Activated naive CD4-positive, alpha-beta T cell treated with anti-CD3 and anti-CD28 coated beads, Interleukin-2, amount 10 ng/mL, durations not matched to agents 7 days and 5 days (primary cell): ENCODE results near the gene MMRN1.

Experiments used
- CTCF ChIA-PET: fragments of 350-600 bp; sonication (Branson Sonifier 250); formaldehyde crosslinking; loops from one replicate; lab custom pipeline; 2021; ENCODE audit warnings: antibody characterized with exemption; lab: Charles Lee
- DNase-seq: peaks from one replicate; pipeline ENCODE4 v3.0.0-alpha.2; 2020
- H3K27ac Mint-ChIP-seq: one replicate; pipeline ENCODE4 v1.8.0; 2021; ENCODE audit warnings: mild to moderate bottlenecking, moderate library complexity, mixed read lengths
- H3K27me3 Mint-ChIP-seq: one replicate; pipeline ENCODE4 v1.8.0; 2021; ENCODE audit warnings: mild to moderate bottlenecking, mixed read lengths
- H3K36me3 Mint-ChIP-seq: one replicate; pipeline ENCODE4 v1.8.0; 2021; ENCODE audit warnings: mixed read lengths
- H3K4me1 Mint-ChIP-seq: one replicate; pipeline ENCODE4 v1.8.0; 2021; ENCODE audit warnings: mixed read lengths
- H3K4me3 Mint-ChIP-seq: one replicate; pipeline ENCODE4 v1.8.0; 2021; ENCODE audit warnings: mild to moderate bottlenecking, moderate library complexity, mixed read lengths
- H3K9me3 Mint-ChIP-seq: one replicate; pipeline ENCODE4 v1.8.0; 2021; ENCODE audit warnings: mixed read lengths

The MMRN1 gene, protein sequence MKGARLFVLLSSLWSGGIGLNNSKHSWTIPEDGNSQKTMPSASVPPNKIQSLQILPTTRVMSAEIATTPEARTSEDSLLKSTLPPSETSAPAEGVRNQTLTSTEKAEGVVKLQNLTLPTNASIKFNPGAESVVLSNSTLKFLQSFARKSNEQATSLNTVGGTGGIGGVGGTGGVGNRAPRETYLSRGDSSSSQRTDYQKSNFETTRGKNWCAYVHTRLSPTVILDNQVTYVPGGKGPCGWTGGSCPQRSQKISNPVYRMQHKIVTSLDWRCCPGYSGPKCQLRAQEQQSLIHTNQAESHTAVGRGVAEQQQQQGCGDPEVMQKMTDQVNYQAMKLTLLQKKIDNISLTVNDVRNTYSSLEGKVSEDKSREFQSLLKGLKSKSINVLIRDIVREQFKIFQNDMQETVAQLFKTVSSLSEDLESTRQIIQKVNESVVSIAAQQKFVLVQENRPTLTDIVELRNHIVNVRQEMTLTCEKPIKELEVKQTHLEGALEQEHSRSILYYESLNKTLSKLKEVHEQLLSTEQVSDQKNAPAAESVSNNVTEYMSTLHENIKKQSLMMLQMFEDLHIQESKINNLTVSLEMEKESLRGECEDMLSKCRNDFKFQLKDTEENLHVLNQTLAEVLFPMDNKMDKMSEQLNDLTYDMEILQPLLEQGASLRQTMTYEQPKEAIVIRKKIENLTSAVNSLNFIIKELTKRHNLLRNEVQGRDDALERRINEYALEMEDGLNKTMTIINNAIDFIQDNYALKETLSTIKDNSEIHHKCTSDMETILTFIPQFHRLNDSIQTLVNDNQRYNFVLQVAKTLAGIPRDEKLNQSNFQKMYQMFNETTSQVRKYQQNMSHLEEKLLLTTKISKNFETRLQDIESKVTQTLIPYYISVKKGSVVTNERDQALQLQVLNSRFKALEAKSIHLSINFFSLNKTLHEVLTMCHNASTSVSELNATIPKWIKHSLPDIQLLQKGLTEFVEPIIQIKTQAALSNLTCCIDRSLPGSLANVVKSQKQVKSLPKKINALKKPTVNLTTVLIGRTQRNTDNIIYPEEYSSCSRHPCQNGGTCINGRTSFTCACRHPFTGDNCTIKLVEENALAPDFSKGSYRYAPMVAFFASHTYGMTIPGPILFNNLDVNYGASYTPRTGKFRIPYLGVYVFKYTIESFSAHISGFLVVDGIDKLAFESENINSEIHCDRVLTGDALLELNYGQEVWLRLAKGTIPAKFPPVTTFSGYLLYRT

DNA sequence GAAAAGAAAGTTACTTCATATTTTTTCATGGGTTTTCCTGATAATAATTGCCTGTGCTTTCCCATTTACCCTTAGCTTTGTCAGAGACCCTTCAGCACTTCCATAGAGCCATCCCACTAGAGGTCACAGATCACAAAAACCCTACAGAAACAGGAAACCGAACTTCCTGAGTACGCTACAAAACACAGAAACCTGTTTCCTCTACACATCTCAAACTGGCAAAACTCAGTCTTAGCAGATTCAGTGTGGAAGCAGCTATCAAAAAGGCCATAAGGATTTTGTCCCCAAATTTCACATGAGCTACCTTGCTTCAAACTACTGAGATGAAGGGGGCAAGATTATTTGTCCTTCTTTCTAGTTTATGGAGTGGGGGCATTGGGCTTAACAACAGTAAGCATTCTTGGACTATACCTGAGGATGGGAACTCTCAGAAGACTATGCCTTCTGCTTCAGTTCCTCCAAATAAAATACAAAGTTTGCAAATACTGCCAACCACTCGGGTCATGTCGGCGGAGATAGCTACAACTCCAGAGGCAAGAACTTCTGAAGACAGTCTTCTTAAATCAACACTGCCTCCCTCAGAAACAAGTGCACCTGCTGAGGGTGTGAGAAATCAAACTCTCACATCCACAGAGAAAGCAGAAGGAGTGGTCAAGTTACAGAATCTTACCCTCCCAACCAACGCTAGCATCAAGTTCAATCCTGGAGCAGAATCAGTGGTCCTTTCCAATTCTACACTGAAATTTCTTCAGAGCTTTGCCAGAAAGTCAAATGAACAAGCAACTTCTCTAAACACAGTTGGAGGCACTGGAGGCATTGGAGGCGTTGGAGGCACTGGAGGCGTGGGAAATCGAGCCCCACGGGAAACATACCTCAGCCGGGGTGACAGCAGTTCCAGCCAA lies at the start of gene MMRN1:
MMRN1 (plus strand) TSS at position 206 of the 902 bp plus-strand sequence; CDS start at position 324, 118 bp downstream.
- peak within 1 kb of the TSS; percentile 57 for H3K4me3 Mint-ChIP-seq
- peaks cover 4% of the 10 kb centered on the region for H3K27me3 Mint-ChIP-seq
- peak; percentile 21 for DNase-seq
- H3K4me1 Mint-ChIP-seq, result peaks cover 26% of the 10 kb centered on the region
- CTCF ChIA-PET, result interaction anchor here (0.7 to 1.1 kb wide), 4 partner anchors 26 to 668 kb away, joined by 3 read pairs; no protein-coding TSS in a partner anchor
- H3K36me3 Mint-ChIP-seq, result peaks cover 4% of the 10 kb centered on the region
- no peaks in the 10 kb centered on the region for H3K9me3 Mint-ChIP-seq
- H3K27ac Mint-ChIP-seq, result peak within 1 kb of the TSS; percentile 58

DNA sequence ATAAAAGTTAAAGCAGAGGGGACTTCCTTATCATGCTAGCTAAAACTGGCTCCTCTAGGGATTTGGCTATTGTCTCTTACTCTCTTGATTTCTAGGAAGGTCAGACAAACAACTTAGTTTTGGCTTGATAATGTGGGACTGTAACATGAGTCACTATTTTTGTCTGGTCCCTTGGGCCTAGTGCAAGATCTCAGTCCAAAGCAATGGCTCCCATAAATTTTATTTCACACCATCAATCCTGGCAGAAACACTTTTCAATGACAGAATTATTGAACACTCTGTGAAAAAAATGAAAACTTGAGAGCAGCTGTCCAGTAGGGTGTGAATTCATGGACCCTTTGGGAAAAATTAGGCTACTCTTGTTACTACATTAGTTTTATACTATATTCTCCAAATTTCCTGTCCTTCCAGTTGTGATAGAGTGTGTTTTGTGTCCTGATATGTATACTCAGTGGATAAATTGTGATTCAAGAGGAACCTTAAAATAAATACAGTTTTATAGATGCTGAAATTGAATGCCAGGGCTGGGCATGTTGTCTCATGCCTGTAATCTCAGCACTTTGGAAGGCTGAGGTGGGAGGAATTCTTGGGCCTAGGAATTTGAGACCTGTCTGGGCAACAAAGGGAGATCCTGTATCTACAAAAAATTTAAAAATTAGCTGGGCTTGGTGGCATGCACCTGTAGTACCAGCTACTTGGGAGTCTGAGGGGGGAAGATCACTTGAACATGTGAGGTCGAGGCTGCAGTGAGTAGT lies 46.9 kb upstream of the MMRN1 start:
- no peaks in the 10 kb centered on the region for H3K4me1 Mint-ChIP-seq
- peaks cover 13% of the 10 kb centered on the region for H3K27me3 Mint-ChIP-seq
- no peak overlapping the region for H3K4me3 Mint-ChIP-seq
- peaks cover 21% of the 10 kb centered on the region for H3K9me3 Mint-ChIP-seq
- CTCF ChIA-PET, result no interaction called here
- H3K27ac Mint-ChIP-seq, result no peak overlapping the region
- peaks cover 3% of the 10 kb centered on the region for H3K36me3 Mint-ChIP-seq
- DNase-seq, result no peak

DNA sequence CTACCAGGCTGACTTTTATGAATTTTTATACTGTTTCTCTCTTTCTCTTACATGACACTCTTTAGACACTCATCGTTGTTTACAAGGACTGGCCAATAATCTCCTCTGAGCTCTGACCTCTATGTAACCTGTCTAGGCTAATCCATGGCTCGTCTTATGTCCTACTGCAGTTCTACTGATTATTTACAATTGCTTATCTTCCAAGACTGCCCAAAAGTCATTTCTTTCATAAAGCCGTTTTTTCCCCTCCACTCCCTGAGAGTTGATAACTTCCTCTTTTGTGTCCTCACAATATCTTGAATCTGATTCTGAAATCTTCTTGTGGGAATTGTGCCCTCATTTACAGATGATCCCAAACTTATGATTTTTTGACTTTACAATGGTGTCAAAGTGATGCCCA lies 39.4 kb upstream of the MMRN1 start:
- no peak for DNase-seq
- H3K4me1 Mint-ChIP-seq, result no peaks in the 10 kb centered on the region
- CTCF ChIA-PET, result no interaction called here
- H3K36me3 Mint-ChIP-seq, result no peaks in the 10 kb centered on the region
- no peak overlapping the region for H3K4me3 Mint-ChIP-seq
- peaks cover 24% of the 10 kb centered on the region for H3K27me3 Mint-ChIP-seq
- peaks cover 10% of the 10 kb centered on the region for H3K9me3 Mint-ChIP-seq
- H3K27ac Mint-ChIP-seq, result no peak overlapping the region

DNA sequence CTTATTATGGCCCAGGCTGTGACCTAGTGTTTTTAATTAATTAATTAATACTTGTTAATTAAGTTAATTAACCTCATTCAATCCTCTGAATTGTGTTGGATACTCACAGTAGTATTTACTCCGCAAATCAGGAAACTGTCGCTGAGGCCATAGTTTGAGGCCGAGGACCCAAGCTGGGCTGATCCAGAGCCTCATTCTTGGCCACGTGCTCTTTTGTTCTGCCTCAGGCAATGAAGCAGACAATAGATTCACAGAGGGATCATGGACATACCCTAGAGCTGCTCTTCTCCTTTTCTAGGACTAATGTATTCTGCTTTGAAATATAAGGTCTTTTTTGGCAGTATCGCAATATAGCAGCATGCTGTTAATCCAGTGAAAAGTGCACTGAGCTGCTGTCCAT lies 33.7 kb upstream of the MMRN1 start:
- H3K27ac Mint-ChIP-seq, result no peak overlapping the region
- no peaks in the 10 kb centered on the region for H3K9me3 Mint-ChIP-seq
- no peaks in the 10 kb centered on the region for H3K36me3 Mint-ChIP-seq
- peaks cover 25% of the 10 kb centered on the region for H3K27me3 Mint-ChIP-seq
- no peaks in the 10 kb centered on the region for H3K4me1 Mint-ChIP-seq
- CTCF ChIA-PET, result interaction anchor here (1.2 kb wide), 1 partner anchor 375 kb away, joined by 4 read pairs; no protein-coding TSS in a partner anchor
- H3K4me3 Mint-ChIP-seq, result no peak overlapping the region
- no peak for DNase-seq

DNA sequence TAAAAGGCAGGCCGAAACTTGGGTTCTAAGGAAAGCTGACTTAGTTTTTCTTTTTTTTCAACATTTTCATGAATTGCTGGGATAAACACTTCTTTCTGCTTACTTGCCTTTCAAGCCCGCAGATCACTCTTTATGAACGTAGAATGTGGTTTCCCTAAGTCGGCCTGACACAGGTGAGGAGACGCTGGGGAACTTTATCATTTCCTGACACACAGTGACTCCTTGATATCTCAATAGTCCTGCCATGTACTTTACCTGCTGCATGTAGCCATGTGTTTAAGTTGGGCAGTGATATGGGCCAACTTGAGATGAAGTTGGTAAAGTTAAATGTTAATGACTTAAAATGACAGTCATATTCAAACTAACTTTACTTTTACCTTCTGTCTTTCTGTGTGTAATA lies 31.1 kb upstream of the MMRN1 start:
- Mint-ChIP-seq H3K4me3 (no peak overlapping the region), H3K9me3 (no peaks in the 10 kb centered on the region), H3K27me3 (peaks cover 16% of the 10 kb centered on the region), H3K36me3 (no peaks in the 10 kb centered on the region), H3K4me1 (no peaks in the 10 kb centered on the region), H3K27ac (no peak overlapping the region)
- CTCF ChIA-PET, result no interaction called here
- DNase-seq, result no peak

DNA sequence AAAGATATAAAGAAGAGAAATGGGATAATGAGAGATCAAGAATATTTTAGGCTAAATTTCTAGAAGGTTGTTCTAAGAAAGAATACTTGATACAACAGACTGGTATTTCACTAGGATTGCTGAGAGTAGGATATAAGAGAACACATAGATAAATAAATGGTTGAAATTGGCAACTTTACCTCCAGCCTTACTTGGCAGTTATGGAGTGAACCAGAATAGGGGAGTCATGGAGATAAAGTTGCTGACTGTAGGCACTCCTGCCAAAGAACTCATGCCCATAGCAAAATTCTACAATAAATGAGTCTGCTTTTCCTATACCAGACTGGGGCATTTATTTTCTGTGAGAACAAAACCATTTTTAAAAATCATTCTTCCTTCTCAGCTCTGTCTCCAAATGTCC lies 26.4 kb upstream of the MMRN1 start:
- no peaks in the 10 kb centered on the region for H3K36me3 Mint-ChIP-seq
- no peak for DNase-seq
- H3K4me1 Mint-ChIP-seq, result no peaks in the 10 kb centered on the region
- H3K27ac Mint-ChIP-seq, result no peak overlapping the region
- peaks cover 3% of the 10 kb centered on the region for H3K27me3 Mint-ChIP-seq
- CTCF ChIA-PET, result interaction anchor here (0.8 to 1.7 kb wide), 5 partner anchors 22 to 271 kb away, joined by 3 to 5 read pairs (median 4); no protein-coding TSS in a partner anchor
- H3K4me3 Mint-ChIP-seq, result no peak overlapping the region
- H3K9me3 Mint-ChIP-seq, result no peaks in the 10 kb centered on the region

DNA sequence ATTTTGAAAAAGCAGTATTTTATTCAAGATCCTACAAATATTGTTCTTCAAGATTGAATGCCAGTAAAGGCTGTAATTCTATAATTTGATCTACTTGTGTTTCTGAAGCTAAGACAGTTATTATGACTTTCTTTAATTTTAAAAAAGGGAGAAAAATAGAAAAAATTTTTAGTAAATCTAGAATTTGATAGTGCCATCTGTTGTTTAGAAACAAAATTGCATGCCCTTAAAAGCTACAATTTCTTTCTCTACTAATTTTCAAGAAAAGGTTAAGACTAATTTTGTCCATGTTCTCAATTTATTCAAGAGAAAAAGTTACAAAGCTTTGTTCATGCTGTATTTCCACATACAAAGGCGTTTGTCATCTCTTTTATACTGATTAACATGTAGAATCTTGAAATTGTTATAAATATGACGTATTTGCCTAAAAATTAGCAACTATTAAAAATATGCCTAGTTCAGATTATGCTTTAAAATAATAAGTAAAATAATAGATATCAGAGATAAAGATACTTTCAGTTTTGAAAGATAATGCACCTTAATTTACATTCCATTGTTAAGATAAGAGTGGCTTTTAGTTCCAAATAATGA lies 25.6 kb upstream of the MMRN1 start:
- CTCF ChIA-PET, result interaction anchor here (0.7 to 1.7 kb wide), 7 partner anchors 23 to 705 kb away, joined by 3 to 5 read pairs (median 3); partner anchors contain the start of gene MMRN1
- Mint-ChIP-seq H3K9me3 (no peaks in the 10 kb centered on the region), H3K36me3 (no peaks in the 10 kb centered on the region), H3K27ac (no peak overlapping the region), H3K4me3 (no peak overlapping the region), H3K27me3 (no peaks in the 10 kb centered on the region), H3K4me1 (no peaks in the 10 kb centered on the region)
- no peak for DNase-seq

DNA sequence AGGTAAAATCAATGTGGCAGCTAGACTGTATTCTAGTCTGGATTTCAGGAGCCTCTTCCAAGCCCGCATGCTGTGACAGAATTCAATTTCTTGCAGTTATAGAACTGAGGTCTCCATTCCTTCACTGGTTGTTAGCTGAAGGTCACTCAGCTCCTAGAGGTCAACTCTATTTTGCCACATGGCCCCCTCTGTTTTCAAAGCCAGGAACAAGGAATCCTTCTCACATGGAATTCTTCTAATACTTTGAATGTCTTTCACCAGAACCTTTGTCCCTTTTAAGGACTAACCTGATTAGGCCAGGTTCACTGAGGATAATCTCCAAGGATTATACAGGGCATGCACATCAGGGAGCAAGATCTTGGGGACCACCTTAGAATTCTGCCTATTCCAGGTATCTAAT lies 23.4 kb upstream of the MMRN1 start:
- Mint-ChIP-seq H3K9me3 (no peaks in the 10 kb centered on the region), H3K27me3 (no peaks in the 10 kb centered on the region), H3K36me3 (no peaks in the 10 kb centered on the region), H3K4me1 (no peaks in the 10 kb centered on the region), H3K27ac (no peak overlapping the region), H3K4me3 (no peak overlapping the region)
- CTCF ChIA-PET, result interaction anchor here (1.0 kb wide), 1 partner anchor 8 kb away, joined by 3 read pairs; no protein-coding TSS in a partner anchor
- DNase-seq, result no peak

DNA sequence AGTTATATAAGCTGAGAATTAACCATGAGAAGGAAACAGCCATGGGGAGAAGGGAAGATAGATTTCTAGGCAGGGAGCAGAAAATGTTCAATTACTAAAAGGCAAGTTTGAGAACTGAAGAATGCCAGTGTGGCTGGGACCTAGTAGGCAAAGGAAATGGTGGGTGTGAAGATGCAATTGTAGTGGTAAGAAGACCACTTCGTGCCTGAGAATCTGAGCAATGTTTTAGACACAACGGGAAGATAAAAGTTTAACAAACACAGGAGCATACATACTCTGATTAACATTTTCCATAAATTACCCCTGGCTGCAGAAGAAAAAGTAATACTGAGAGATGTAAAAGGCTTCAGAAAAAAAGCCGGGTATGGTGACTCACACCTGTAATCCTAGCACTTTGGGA lies 18.1 kb upstream of the MMRN1 start:
- CTCF ChIA-PET, result interaction anchor here (0.6 kb wide), 1 partner anchor 197 kb away, joined by 3 read pairs; no protein-coding TSS in a partner anchor
- no peak overlapping the region for H3K27ac Mint-ChIP-seq
- no peaks in the 10 kb centered on the region for H3K9me3 Mint-ChIP-seq

DNA sequence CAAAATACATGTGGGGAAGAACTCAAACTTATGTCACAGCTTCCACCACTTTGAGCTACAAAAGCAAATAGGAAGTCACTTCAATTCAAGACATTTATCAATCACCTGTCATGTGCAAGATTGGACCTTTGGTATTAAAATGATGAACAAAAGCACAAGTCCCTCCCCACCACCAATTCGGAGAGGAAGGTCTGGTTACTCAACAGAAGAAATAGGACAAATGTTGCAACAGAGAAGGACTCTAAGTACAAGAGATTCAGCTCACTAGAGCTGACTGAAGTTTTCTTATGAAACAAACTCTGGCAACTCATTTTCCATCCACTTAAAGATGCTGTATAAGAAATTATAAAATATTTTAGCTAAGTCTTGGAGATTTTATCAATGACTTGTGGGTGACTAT lies 16.0 kb upstream of the MMRN1 start:
- Mint-ChIP-seq H3K9me3 (no peaks in the 10 kb centered on the region), H3K36me3 (no peaks in the 10 kb centered on the region), H3K4me1 (no peaks in the 10 kb centered on the region), H3K27ac (no peak overlapping the region), H3K27me3 (peaks cover 3% of the 10 kb centered on the region), H3K4me3 (no peak overlapping the region)
- no peak for DNase-seq
- CTCF ChIA-PET, result interaction anchor here (0.7 to 1.0 kb wide), 2 partner anchors 12 to 22 kb away, joined by 4 read pairs; no protein-coding TSS in a partner anchor

More for the DNA sequence above, 18.1 kb upstream of the MMRN1 start:
- Mint-ChIP-seq H3K27me3 (no peaks in the 10 kb centered on the region), H3K4me1 (no peaks in the 10 kb centered on the region), H3K36me3 (no peaks in the 10 kb centered on the region), H3K4me3 (no peak overlapping the region)
- no peak for DNase-seq

DNA sequence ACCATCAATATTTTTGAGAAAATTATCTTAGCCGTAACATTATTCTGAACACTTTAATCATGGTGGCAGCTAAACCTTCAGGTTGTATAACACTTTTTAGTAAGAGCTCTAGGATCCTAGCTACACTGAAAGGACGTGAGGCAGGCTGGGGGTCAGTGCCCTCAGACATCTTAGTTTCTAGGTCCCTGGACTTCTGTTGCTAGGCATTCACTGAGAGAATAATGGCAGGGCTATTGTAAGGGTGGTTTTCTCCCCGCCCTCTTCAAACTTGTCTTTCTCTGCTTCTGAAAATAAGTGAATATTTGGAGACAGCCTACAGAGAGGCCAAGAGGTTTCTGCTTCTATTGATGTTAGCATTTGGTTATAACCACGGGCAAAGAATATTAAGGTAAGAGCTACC lies 15.4 kb upstream of the MMRN1 start:
- no peak for DNase-seq
- CTCF ChIA-PET, result interaction anchor here (0.6 to 1.0 kb wide), 4 partner anchors 8 to 246 kb away, joined by 3 to 4 read pairs (median 4); no protein-coding TSS in a partner anchor
- no peak overlapping the region for H3K4me3 Mint-ChIP-seq
- H3K27ac Mint-ChIP-seq, result no peak overlapping the region
- no peaks in the 10 kb centered on the region for H3K36me3 Mint-ChIP-seq
- H3K9me3 Mint-ChIP-seq, result no peaks in the 10 kb centered on the region
- peaks cover 3% of the 10 kb centered on the region for H3K27me3 Mint-ChIP-seq
- H3K4me1 Mint-ChIP-seq, result no peaks in the 10 kb centered on the region

DNA sequence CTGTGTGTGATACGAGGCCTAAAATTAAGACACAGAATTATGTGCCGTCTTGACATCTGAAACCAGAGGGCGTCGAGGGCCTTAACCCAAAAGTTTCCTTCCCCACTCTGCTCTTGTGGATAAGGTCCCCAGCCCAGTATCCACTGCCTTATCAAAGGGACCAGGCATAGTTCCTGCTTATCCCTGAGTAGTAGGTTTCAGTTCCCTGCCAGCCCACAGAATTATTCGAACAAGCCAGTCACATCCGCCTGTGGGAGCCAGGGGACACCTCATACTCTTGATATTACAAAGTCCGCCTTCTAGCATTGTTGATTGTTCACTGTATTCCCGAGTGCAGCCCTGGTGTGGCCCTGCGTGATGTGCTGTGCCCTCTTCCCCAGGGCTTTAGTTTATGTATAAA lies 5.4 kb upstream of the MMRN1 start:
- Mint-ChIP-seq H3K9me3 (no peaks in the 10 kb centered on the region), H3K4me1 (peaks cover 10% of the 10 kb centered on the region)

More for the DNA sequence above, 5.4 kb upstream of the MMRN1 start:
- Mint-ChIP-seq H3K27me3 (peaks cover 18% of the 10 kb centered on the region), H3K4me3 (no peak overlapping the region), H3K36me3 (peaks cover 3% of the 10 kb centered on the region), H3K27ac (no peak overlapping the region)
- no peak for DNase-seq
- CTCF ChIA-PET, result no interaction called here
